Amniotic stem cell (primary cell): ENCODE results near the gene CLTCL1.
"Not testable (repeated sequence)": the region's sequence is repeated elsewhere in the genome, so short reads cannot be mapped to it uniquely, and the experiment has no call there.

ENCODE experiments used
- DNase-seq: peaks from one replicate; lab custom pipeline; 2025; lab: John Stamatoyannopoulos, UW

CLTCL1 gene

GRCh38 chr22:19175602-19176174, 115.8 kb downstream of the CLTCL1 start:
- DNase-seq = no peak

- no peak for DNase-seq
Observed at GRCh38 chr22:19175026-19175601, 116.4 kb downstream of the CLTCL1 start.

GRCh38 chr22:19174106-19175025, 117.2 kb downstream of the CLTCL1 start:
- peak; percentile 6 for DNase-seq

GRCh38 chr22:19173047-19174035, 118.2 kb downstream of the CLTCL1 start:
- no peak for DNase-seq

- no peak for DNase-seq
Observed at GRCh38 chr22:19172213-19173046, 119.1 kb downstream of the CLTCL1 start.

GRCh38 chr22:19169947-19170318, 121.6 kb downstream of the CLTCL1 start:
- no peak for DNase-seq

- no peak for DNase-seq
Observed at GRCh38 chr22:19169002-19169946, 122.2 kb downstream of the CLTCL1 start.

GRCh38 chr22:19168088-19168890, 123.2 kb downstream of the CLTCL1 start:
- DNase-seq = no peak

- DNase-seq = no peak
Observed at GRCh38 chr22:19167106-19167869, 124.2 kb downstream of the CLTCL1 start.

- no peak for DNase-seq
Observed at GRCh38 chr22:19166421-19166820, 125.1 kb downstream of the CLTCL1 start.

- no peak for DNase-seq
Observed at GRCh38 chr22:19164425-19164824, 127.1 kb downstream of the CLTCL1 start.

- not testable (repeated sequence) for DNase-seq
Observed at GRCh38 chr22:19158649-19159048, 132.9 kb downstream of the CLTCL1 start.

- DNase-seq = not testable (repeated sequence)
Observed at GRCh38 chr22:19156109-19156508, 135.4 kb downstream of the CLTCL1 start.

- DNase-seq = no peak
Observed at GRCh38 chr22:19152942-19153883, 138.3 kb downstream of the CLTCL1 start.

GRCh38 chr22:19151329-19152191, 140.0 kb downstream of the CLTCL1 start:
- DNase-seq = no peak
